ENCODE measurements around the gene MYH4. TPM values are rescaled to one million over a fixed set of nuclear protein-coding genes. Genes with fewer than 3 reads are reported as not detected.

Gene MYH4
- total and polyA plus RNA-seq, 9 of the 15 experiments (the other 6 are each of a cell fraction or from before 2014, with no cell fraction given) = not detected

DNA sequence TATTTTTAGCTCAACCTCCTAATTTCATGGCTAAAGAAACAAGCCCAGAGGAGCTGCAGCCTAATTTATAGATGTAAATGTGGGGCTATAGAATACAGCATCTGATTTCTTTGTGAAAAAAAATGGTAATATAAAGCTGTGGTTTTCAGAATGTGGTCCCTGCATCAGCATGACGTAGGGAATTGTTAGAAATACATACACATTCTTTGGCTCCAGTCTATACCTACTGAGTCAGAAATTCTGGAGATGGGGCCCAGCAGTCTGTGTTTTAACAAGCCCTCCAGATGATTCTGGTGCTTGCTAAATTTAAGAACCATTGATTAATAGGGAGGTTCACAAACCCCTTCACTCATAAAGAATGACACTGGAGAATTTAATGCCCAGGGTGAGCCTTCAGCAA is 29.5 kb downstream of the MYH4 start:
- CTCF ChIA-PET (ENCODE audit: low intra/inter-chr PET ratio) = no interaction called here
- POLR2A ChIA-PET = no interaction called here
- FAIRE-seq (no peak), DNase-seq (ENCODE audit: extremely low read depth in 1 of 4, low spot score in 3 of 4) (no peak), ATAC-seq (no peak)
- TF ChIP-seq, protein P1, sequence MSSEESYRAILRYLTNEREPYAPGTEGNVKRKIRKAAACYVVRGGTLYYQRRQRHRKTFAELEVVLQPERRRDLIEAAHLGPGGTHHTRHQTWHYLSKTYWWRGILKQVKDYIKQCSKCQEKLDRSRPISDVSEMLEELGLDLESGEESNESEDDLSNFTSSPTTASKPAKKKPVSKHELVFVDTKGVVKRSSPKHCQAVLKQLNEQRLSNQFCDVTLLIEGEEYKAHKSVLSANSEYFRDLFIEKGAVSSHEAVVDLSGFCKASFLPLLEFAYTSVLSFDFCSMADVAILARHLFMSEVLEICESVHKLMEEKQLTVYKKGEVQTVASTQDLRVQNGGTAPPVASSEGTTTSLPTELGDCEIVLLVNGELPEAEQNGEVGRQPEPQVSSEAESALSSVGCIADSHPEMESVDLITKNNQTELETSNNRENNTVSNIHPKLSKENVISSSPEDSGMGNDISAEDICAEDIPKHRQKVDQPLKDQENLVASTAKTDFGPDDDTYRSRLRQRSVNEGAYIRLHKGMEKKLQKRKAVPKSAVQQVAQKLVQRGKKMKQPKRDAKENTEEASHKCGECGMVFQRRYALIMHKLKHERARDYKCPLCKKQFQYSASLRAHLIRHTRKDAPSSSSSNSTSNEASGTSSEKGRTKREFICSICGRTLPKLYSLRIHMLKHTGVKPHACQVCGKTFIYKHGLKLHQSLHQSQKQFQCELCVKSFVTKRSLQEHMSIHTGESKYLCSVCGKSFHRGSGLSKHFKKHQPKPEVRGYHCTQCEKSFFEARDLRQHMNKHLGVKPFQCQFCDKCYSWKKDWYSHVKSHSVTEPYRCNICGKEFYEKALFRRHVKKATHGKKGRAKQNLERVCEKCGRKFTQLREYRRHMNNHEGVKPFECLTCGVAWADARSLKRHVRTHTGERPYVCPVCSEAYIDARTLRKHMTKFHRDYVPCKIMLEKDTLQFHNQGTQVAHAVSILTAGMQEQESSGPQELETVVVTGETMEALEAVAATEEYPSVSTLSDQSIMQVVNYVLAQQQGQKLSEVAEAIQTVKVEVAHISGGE (CRISPR knock-in tag; IDR thresholded peaks at IDR 0.05) = no peak
- TF ChIP-seq ZNF384 (IDR thresholded peaks at IDR 0.05; ENCODE audit: low read depth, low read length) = no peak
- in situ Hi-C loops (cut with MboI) = no loop called here
- no peak overlapping the region for H3K4me3 ChIP-seq
- BruUV-seq (replicated peaks) = no TSS peak
- H3K36me3 ChIP-seq (ENCODE audit: control insufficient read depth, insufficient read depth, low read length) = no peaks in the 10 kb centered on the region
- H3K27me3 ChIP-seq (ENCODE audit: control insufficient read depth in 2 of 2, insufficient read depth in 2 of 2, low read length in 2 of 2) = no peaks in the 10 kb centered on the region
- no peaks in the 10 kb centered on the region for H4K20me1 ChIP-seq (replicated peaks; ENCODE audit: control insufficient read depth, insufficient read depth, low read length)
- no peaks in the 10 kb centered on the region for H3K9me1 ChIP-seq (ENCODE audit: control insufficient read depth, insufficient read depth, low read length)
- H3K27ac ChIP-seq (ENCODE audit: extremely low read depth, low read depth, low read length) = no peak overlapping the region
- WGBS (ENCODE audit: insufficient coverage, low coverage, missing lambda C conversion rate) = 0% methylated on average over 1 of the region's 1 CpG
- no peaks in the 10 kb centered on the region for H3K9me3 ChIP-seq (replicated peaks; ENCODE audit: control insufficient read depth, insufficient read depth, low read depth, low read length)
- H3K79me2 ChIP-seq (ENCODE audit: control insufficient read depth, insufficient read depth, low read length) = no peaks in the 10 kb centered on the region
- no peak overlapping the region for H3K4me2 ChIP-seq (ENCODE audit: insufficient read depth, low read length)
- intact Hi-C loops (cut with micrococcal nuclease) = no loop called here
- no peak overlapping the region for H3K9ac ChIP-seq (ENCODE audit: insufficient read depth in 1 of 2, low read depth in 2 of 2, low read length in 2 of 2)
- H2AFZ ChIP-seq (ENCODE audit: low read depth, low read length) = no peak overlapping the region
- H3K4me1 ChIP-seq (replicated peaks in 1 of 2; ENCODE audit: control insufficient read depth in 2 of 2, insufficient read depth in 2 of 2, low read length in 2 of 2) = no peaks in the 10 kb centered on the region
